ENCODE measurements around the gene GRIN2D.
"Not testable (repeated sequence)": the region's sequence is repeated elsewhere in the genome, so short reads cannot be mapped to it uniquely, and the experiment has no call there.

Gene GRIN2D

GRCh38 chr19:48382286-48382685 is 11.2 kb upstream of the GRIN2D start:
- TF ChIP-seq CTCF (conservative IDR thresholded peaks at IDR 0.05; ENCODE audit: low read length) = no peak
- DNase-seq (ENCODE audit: low read depth) = no peak
- H3K4me3 ChIP-seq (ENCODE audit: low read length) = no peak overlapping the region

- no peak for TF ChIP-seq CTCF (conservative IDR thresholded peaks at IDR 0.05; ENCODE audit: low read length)
- DNase-seq (ENCODE audit: low read depth) = no peak
- no peak overlapping the region for H3K4me3 ChIP-seq (ENCODE audit: low read length)
Observed at GRCh38 chr19:48385461-48386087, 7.9 kb upstream of the GRIN2D start.

GRCh38 chr19:48386981-48387380 is 6.5 kb upstream of the GRIN2D start:
- DNase-seq (ENCODE audit: low read depth) = no peak
- no peak overlapping the region for H3K4me3 ChIP-seq (ENCODE audit: low read length)
- TF ChIP-seq CTCF (conservative IDR thresholded peaks at IDR 0.05; ENCODE audit: low read length) = no peak

GRCh38 chr19:48390188-48391099 is 3.0 kb upstream of the GRIN2D start:
- peak overlapping the region; percentile 95 for H3K4me3 ChIP-seq (ENCODE audit: low read length)
- TF ChIP-seq CTCF (conservative IDR thresholded peaks at IDR 0.05; ENCODE audit: low read length) = peak; percentile 52
- peak; percentile 63 for DNase-seq (ENCODE audit: low read depth)

DNA sequence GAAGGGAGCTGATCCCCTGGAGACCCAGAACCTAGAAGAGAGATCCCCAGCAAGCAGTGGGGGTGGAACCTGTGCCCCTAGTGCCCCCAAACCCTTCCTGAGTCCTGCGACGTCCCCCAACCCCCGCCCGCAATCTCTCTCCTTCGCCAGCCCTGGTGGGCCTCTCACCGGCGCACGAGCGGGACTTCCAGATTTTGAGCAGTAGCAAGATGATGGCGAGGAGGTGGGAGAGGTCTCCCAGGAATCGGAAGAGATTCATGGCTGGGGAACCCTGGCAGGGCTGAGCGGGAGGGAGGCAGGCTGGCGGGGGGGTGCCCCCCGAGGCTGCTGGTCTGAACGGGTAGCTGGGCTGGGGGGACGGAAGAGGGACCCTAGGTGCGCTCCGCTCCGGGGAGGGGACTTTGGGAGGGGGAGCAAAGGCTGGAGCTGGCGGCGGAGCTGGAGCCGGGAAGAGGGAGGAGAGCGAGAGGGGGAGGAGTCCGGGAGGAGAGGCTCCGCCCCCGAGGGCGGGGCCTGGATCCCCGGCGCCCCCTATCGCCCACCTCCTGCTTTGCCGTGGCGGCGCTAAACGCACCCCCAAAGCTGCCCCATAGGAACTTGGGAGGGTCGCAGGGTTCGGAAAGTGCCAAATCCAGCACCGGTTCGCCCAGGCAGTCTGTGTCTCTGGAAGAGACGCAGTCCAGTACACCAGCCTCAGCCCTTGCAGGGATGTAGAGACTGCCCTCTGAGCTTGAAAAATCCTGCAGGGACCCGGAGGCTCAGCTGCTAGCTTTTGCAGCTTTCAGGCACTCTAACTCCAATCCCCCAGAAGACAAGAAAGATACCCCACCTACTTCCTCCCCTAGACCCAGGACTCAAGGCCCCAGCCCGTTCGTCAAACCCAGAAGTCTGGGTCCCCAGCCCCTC is 2.1 kb upstream of the GRIN2D start, which contains the start of gene KDELR1:
Gene KDELR1, minus strand, starts transcription at position 452 of the 906 bp plus-strand sequence. Its CDS starts 193 bp downstream, at position 259.
- DNase-seq (ENCODE audit: low read depth) = peak; percentile 66
- peak; percentile 86 for TF ChIP-seq CTCF (conservative IDR thresholded peaks at IDR 0.05; ENCODE audit: low read length)
- peak within 1 kb of the TSS; percentile 95 for H3K4me3 ChIP-seq (ENCODE audit: low read length)

- DNase-seq (ENCODE audit: low read depth); H3K4me3 ChIP-seq (ENCODE audit: low read length): not testable (repeated sequence)
Observed at GRCh38 chr19:48392006-48392344, 1.5 kb upstream of the GRIN2D start.
